GM12878 (cell line): Measurements from ENCODE around the gene PACS2. TPM values are rescaled to one million over a fixed set of nuclear protein-coding genes. Genes with fewer than 3 reads are reported as not detected.

Experiments used
- ATAC-seq: fragments of 200-7000 bp; cut with Tn5 transposase; 3 replicates; pipeline ENCODE4 v1.9.1; 2020; ENCODE audit warnings: mild to moderate bottlenecking, moderate library complexity
- BruUV-seq: library from RNA; stranded (reverse); fragments of 400-500 nt; replicated peaks from 2 replicates; lab custom pipeline; 2021; lab: Mats Ljungman, UMichigan
- CTCF ChIA-PET: fragments of 300-600 bp; sonication (Branson Sonifier 250); formaldehyde crosslinking; extraction: SDS; loops from one replicate; lab custom pipeline; 2021; ENCODE audit warnings: inconsistent platforms; lab: Yijun Ruan, JAX
- POLR2A ChIA-PET: fragments of 350-600 bp; formaldehyde crosslinking; extraction: SDS; loops from one replicate; lab custom pipeline; 2021; ENCODE audit warnings: inconsistent platforms; lab: Charles Lee
- RAD21 ChIA-PET: fragments of 300-600 bp; sonication (Branson Sonifier 250); formaldehyde crosslinking; loops from one replicate; lab custom pipeline; 2023; ENCODE audit warnings: antibody characterized with exemption; ENCODE audit not compliant: unreplicated experiment; lab: Charles Lee
- SMC1A ChIA-PET: fragments of 300-600 bp; sonication (Branson Sonifier 250); formaldehyde crosslinking; loops from one replicate; lab custom pipeline; 2023; ENCODE audit not compliant: unreplicated experiment, uncharacterized antibody; lab: Charles Lee
- DNase-seq: peaks from one replicate; pipeline ENCODE4 v3.0.0-alpha.2; 2011; ENCODE audit warnings: low read depth, low spot score
- FAIRE-seq: peaks from 3 replicates; lab custom pipeline; 2011; peaks lifted over from hg19 to GRCh38; lab: Jason Lieb, UNC
- H2AFZ ChIP-seq: 2 replicates; pipeline ENCODE4 v1.6.0; 2011; ENCODE audit warnings: low read depth, low read length, control low read depth; ENCODE audit not compliant: control insufficient read depth
- H3K27ac ChIP-seq: 2 replicates; pipeline ENCODE4 v1.5.1; 2011; ENCODE audit warnings: control low read depth; ENCODE audit not compliant: control insufficient read depth, insufficient read depth
- H3K27me3 ChIP-seq, 2 experiments: replicated peaks in 1 of 2; 2 replicates each; pipeline versions ENCODE4 v1.6.0 to v1.6.1; 2011; ENCODE audit warnings: low read length in 1 of 2; ENCODE audit not compliant: control insufficient read depth in 2 of 2, insufficient read depth in 2 of 2
- H3K36me3 ChIP-seq, 2 experiments: 2 replicates each; pipeline ENCODE4 v1.5.1; 2011; ENCODE audit warnings: low read length in 1 of 2; ENCODE audit not compliant: control insufficient read depth in 2 of 2, insufficient read depth in 2 of 2
- H3K4me1 ChIP-seq: 2 replicates; pipeline ENCODE4 v1.6.1; 2011; ENCODE audit warnings: mild to moderate bottlenecking, low read length, moderate library complexity, mixed read lengths; ENCODE audit not compliant: control insufficient read depth, insufficient read depth
- H3K4me2 ChIP-seq: 2 replicates; pipeline ENCODE4 v1.6.0; 2011; ENCODE audit warnings: control low read depth; ENCODE audit not compliant: control insufficient read depth, insufficient read depth
- H3K4me3 ChIP-seq: fragments of 200-600 bp; sonication (generic); 2 replicates; pipeline ENCODE4 v1.5.1; 2016
- H3K79me2 ChIP-seq: 2 replicates; pipeline ENCODE4 v1.6.0; 2011; ENCODE audit warnings: low read length; ENCODE audit not compliant: control insufficient read depth, insufficient read depth
- H3K9ac ChIP-seq: 2 replicates; pipeline ENCODE4 v1.8.0; 2011; ENCODE audit warnings: low read length, control low read depth, mixed read lengths; ENCODE audit not compliant: control insufficient read depth, insufficient read depth
- H3K9me3 ChIP-seq: replicated peaks from 3 replicates; pipeline ENCODE4 v1.5.1; 2011; ENCODE audit warnings: mild to moderate bottlenecking, low read length; ENCODE audit not compliant: control insufficient read depth, insufficient read depth
- H4K20me1 ChIP-seq: 2 replicates; pipeline ENCODE4 v1.6.0; 2011; ENCODE audit not compliant: control insufficient read depth, insufficient read depth
- EED ChIP-seq: sonication (generic); IDR thresholded peaks from 2 replicates; pipeline ENCODE4 v1.6.1; 2016; ENCODE audit warnings: antibody characterized with exemption, low read depth
- FOXK2 ChIP-seq: fragments of 450-650 bp; IDR thresholded peaks from 2 replicates; pipeline ENCODE4 v1.6.1; 2017; ENCODE audit warnings: mild to moderate bottlenecking, moderate library complexity
- IRF4 ChIP-seq: IDR thresholded peaks from 2 replicates; pipeline ENCODE4 v1.6.1; 2011; ENCODE audit warnings: low read depth, low read length
- JUNB ChIP-seq: IDR thresholded peaks from 2 replicates; pipeline ENCODE4 v1.6.1; 2016; ENCODE audit warnings: antibody characterized with exemption, mild to moderate bottlenecking
- KAT2A ChIP-seq: conservative IDR thresholded peaks from 2 replicates; pipeline ENCODE4 v1.6.1; 2011; ENCODE audit warnings: low read depth, low read length; ENCODE audit not compliant: control insufficient read depth
- MEF2A ChIP-seq: IDR thresholded peaks from 2 replicates; pipeline ENCODE4 v1.6.1; 2011; ENCODE audit warnings: low read depth, mild to moderate bottlenecking, low read length, moderate library complexity; ENCODE audit not compliant: insufficient read depth
- MXI1 ChIP-seq: fragments of 150-350 bp; IDR thresholded peaks from 2 replicates; pipeline ENCODE4 v1.6.1; 2011; ENCODE audit warnings: low read depth, mild to moderate bottlenecking, inconsistent platforms, low read length, improper control_type of control experiment
- NFYB ChIP-seq: IDR thresholded peaks from 2 replicates; pipeline ENCODE4 v1.6.1; 2011; ENCODE audit warnings: low read depth, mild to moderate bottlenecking, low read length, improper control_type of control experiment, moderate library complexity; ENCODE audit not compliant: insufficient read depth
- NR2C2 ChIP-seq: IDR thresholded peaks from 2 replicates; pipeline ENCODE4 v1.6.1; 2011; ENCODE audit warnings: borderline replicate concordance, low read depth; ENCODE audit not compliant: control insufficient read depth, insufficient read length
- POLR2A ChIP-seq: IDR thresholded peaks from 2 replicates; pipeline ENCODE4 v1.6.1; 2011; ENCODE audit warnings: low read depth, mild to moderate bottlenecking, low read length
- POU2F2 ChIP-seq: IDR thresholded peaks from 3 replicates; pipeline ENCODE4 v1.6.1; 2011; ENCODE audit warnings: low read depth, mild to moderate bottlenecking, low read length, borderline replicate concordance
- RAD51 ChIP-seq: fragments of 450-650 bp; IDR thresholded peaks from 2 replicates; pipeline ENCODE4 v1.6.1; 2016; ENCODE audit warnings: moderate library complexity, mild to moderate bottlenecking, inconsistent platforms
- SIN3A ChIP-seq: IDR thresholded peaks from 2 replicates; pipeline ENCODE4 v1.6.1; 2012; ENCODE audit warnings: low read depth, low read length, improper control_type of control experiment
- SMC3 ChIP-seq: IDR thresholded peaks from 2 replicates; pipeline ENCODE4 v1.6.1; 2011; ENCODE audit warnings: low read length, improper control_type of control experiment, borderline replicate concordance
- STAT3 ChIP-seq: IDR thresholded peaks from 2 replicates; pipeline ENCODE4 v1.6.1; 2011; ENCODE audit warnings: low read depth, low read length, improper control_type of control experiment
- TCF12 ChIP-seq: IDR thresholded peaks from 2 replicates; pipeline ENCODE4 v1.6.1; 2011; ENCODE audit warnings: low read depth, mild to moderate bottlenecking, low read length
- WGBS: methylation state at CpG from one replicate; pipeline ENCODE4 v1.1.6; 2016; ENCODE audit warnings: low lambda C conversion rate; ENCODE audit not compliant: insufficient replicate concordance, insufficient coverage; ENCODE audit errors: missing lambda C conversion rate; 5-methylcytosine and 5-hydroxymethylcytosine counted together
- in situ Hi-C: fragments of 300-500 bp; cut with MboI; formaldehyde crosslinking; loops from 9 replicates; pipeline ENCODE4 v1.14.3; 2018; ENCODE audit warnings: mixed read lengths
- intact Hi-C: fragments of 100-400 bp; cut with micrococcal nuclease; formaldehyde crosslinking; loops from one replicate; pipeline ENCODE4 v1.14.2; 2022; ENCODE audit not compliant: unreplicated experiment
- polyA plus RNA-seq, 11 experiments: library from polyadenylated mRNA; depleted of rRNA in 4 of 11; unstranded in 6 of 11; stranded (reverse) in 5 of 11; fragments of >200 nt; fragmentation: Nextera tagmentation in 4 of 11; fragmentation: Illumina TruSeq in 1 of 11; extraction: Ambion mirVana in 4 of 11; extraction: Trizol in 1 of 11; gene quantifications; 1 replicate in 1 of 11; 2 replicates in 10 of 11; pipeline versions ENCODE4 v1.2.1 to v1.2.3, GENCODE V29; 2011 to 2016; ENCODE audit warnings: inconsistent platforms in 2 of 11, missing spikeins in 2 of 11, low read depth in 1 of 11
- total RNA-seq, 4 experiments: library from RNA; depleted of rRNA in 3 of 4; stranded (reverse); fragments of >200 nt in 3 of 4; fragmentation: Illumina TruSeq in 1 of 4; extraction: Trizol in 1 of 4; gene quantifications; 2 replicates each; pipeline versions ENCODE4 v1.2.1 to v1.2.3, GENCODE V29; 2013 to 2021
- TF ChIP-seq, protein P1 (sequence below): fragments of 450-650 bp; IDR thresholded peaks from 2 replicates; pipeline ENCODE4 v1.6.1; 2014; ENCODE audit warnings: mild to moderate bottlenecking
- TF ChIP-seq, protein P2 (sequence below): fragments of 450-650 bp; IDR thresholded peaks from 2 replicates; pipeline ENCODE4 v1.6.1; 2017; ENCODE audit warnings: mild to moderate bottlenecking, moderate library complexity

Gene PACS2
- total and polyA plus RNA-seq, 10 of the 15 experiments (the other 5 are each of a cell fraction or from before 2014, with no cell fraction given), result 0.21 to 37.3 (median 9.4) TPM

DNA sequence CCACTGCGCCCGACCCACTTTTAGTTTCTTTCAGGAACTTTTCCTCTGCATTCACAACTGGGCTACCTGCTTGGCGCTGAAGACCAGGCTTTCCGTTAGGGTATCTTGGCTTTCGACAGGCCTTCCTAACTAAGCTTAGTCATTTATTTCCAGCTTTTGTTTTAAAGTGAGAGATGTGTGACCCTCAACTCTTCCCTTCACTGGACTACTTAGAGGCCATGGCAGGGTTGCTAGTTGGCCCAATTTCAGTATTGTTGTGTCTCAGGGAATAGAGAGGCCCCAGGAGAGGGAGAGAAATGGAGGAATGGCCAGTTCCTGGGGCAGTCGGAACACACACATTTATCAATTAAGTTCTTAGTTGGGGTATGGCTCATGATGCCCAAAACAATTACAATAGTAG lies 115.5 kb downstream of the PACS2 start:
- no peak overlapping the region for H3K4me2 ChIP-seq

GRCh38 chr14:105430565-105430964 lies 116.0 kb downstream of the PACS2 start:
- 88% methylated on average over 9 of the region's 9 CpGs for WGBS
- Histone ChIP-seq H3K27ac (no peak overlapping the region), H3K36me3 (peaks cover 2 to 4% of the 10 kb centered on the region in 2 experiments; a peak in 3 of 4 replicates), H2AFZ (no peak overlapping the region), H3K9me3 (no peaks in the 10 kb centered on the region; the same call in 2 of the 3 replicates), H3K27me3 (no peaks in the 10 kb centered on the region), H3K4me3 (no peak overlapping the region), H4K20me1 (no peaks in the 10 kb centered on the region; the same call in 1 of the 2 replicates), H3K9ac (no peak overlapping the region), H3K79me2 (peaks cover 32% of the 10 kb centered on the region), H3K4me1 (no peaks in the 10 kb centered on the region; the same call in 1 of the 2 replicates)
- CTCF ChIA-PET, result no interaction called here
- in situ Hi-C loops, result no loop called here
- TSS peak; percentile 14 for BruUV-seq
- no peak for ATAC-seq
- no peak for FAIRE-seq
- intact Hi-C loops, result no loop called here
- DNase-seq, result no peak
- no peak for TF ChIP-seq NFYB
- TF ChIP-seq, protein P1, sequence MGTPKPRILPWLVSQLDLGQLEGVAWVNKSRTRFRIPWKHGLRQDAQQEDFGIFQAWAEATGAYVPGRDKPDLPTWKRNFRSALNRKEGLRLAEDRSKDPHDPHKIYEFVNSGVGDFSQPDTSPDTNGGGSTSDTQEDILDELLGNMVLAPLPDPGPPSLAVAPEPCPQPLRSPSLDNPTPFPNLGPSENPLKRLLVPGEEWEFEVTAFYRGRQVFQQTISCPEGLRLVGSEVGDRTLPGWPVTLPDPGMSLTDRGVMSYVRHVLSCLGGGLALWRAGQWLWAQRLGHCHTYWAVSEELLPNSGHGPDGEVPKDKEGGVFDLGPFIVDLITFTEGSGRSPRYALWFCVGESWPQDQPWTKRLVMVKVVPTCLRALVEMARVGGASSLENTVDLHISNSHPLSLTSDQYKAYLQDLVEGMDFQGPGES, result no peak
- no peak for TF ChIP-seq JUNB
- no peak for TF ChIP-seq RAD51
- TF ChIP-seq, protein P2, sequence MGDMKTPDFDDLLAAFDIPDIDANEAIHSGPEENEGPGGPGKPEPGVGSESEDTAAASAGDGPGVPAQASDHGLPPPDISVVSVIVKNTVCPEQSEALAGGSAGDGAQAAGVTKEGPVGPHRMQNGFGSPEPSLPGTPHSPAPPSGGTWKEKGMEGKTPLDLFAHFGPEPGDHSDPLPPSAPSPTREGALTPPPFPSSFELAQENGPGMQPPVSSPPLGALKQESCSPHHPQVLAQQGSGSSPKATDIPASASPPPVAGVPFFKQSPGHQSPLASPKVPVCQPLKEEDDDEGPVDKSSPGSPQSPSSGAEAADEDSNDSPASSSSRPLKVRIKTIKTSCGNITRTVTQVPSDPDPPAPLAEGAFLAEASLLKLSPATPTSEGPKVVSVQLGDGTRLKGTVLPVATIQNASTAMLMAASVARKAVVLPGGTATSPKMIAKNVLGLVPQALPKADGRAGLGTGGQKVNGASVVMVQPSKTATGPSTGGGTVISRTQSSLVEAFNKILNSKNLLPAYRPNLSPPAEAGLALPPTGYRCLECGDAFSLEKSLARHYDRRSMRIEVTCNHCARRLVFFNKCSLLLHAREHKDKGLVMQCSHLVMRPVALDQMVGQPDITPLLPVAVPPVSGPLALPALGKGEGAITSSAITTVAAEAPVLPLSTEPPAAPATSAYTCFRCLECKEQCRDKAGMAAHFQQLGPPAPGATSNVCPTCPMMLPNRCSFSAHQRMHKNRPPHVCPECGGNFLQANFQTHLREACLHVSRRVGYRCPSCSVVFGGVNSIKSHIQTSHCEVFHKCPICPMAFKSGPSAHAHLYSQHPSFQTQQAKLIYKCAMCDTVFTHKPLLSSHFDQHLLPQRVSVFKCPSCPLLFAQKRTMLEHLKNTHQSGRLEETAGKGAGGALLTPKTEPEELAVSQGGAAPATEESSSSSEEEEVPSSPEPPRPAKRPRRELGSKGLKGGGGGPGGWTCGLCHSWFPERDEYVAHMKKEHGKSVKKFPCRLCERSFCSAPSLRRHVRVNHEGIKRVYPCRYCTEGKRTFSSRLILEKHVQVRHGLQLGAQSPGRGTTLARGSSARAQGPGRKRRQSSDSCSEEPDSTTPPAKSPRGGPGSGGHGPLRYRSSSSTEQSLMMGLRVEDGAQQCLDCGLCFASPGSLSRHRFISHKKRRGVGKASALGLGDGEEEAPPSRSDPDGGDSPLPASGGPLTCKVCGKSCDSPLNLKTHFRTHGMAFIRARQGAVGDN, result no peak
- no peak for TF ChIP-seq KAT2A
- no peak for TF ChIP-seq NR2C2
- no peak for TF ChIP-seq EED
- TF ChIP-seq POLR2A, result no peak
- TF ChIP-seq TCF12, result no peak
- TF ChIP-seq, all 136 proteins: peak for 0
- SMC1A ChIA-PET, result no interaction called here
- POLR2A ChIA-PET, result no interaction called here
- RAD21 ChIA-PET, result no interaction called here
- H3K4me2 ChIP-seq, result no peak overlapping the region

More for the DNA sequence above, 115.5 kb downstream of the PACS2 start:
- SMC1A ChIA-PET, result no interaction called here
- ATAC-seq (no peak), DNase-seq (no peak), FAIRE-seq (no peak)
- WGBS, result 99% methylated on average over 6 of the region's 6 CpGs
- TF ChIP-seq SIN3A, result no peak
- no peak for TF ChIP-seq IRF4
- TF ChIP-seq MXI1, result no peak
- TF ChIP-seq SMC3, result no peak
- no peak for TF ChIP-seq POU2F2
- no peak for TF ChIP-seq MEF2A
- TF ChIP-seq FOXK2, result no peak
- TF ChIP-seq STAT3, result no peak
- no TSS peak for BruUV-seq
- H3K36me3 ChIP-seq, result peaks cover 2 to 4% of the 10 kb centered on the region in 2 experiments; a peak in 3 of 4 replicates
- RAD21 ChIA-PET, result no interaction called here
- H3K27ac ChIP-seq, result no peak overlapping the region
- no peak overlapping the region for H3K9ac ChIP-seq
- no peaks in the 10 kb centered on the region for H3K27me3 ChIP-seq
- CTCF ChIA-PET, result no interaction called here
- H4K20me1 ChIP-seq, result no peaks in the 10 kb centered on the region; the same call in 1 of the 2 replicates
- peaks cover 32% of the 10 kb centered on the region for H3K79me2 ChIP-seq
- H3K4me3 ChIP-seq, result no peak overlapping the region
- in situ Hi-C loops, result no loop called here
- H2AFZ ChIP-seq, result no peak overlapping the region
- POLR2A ChIA-PET, result no interaction called here
- no peaks in the 10 kb centered on the region; the same call in 1 of the 2 replicates for H3K4me1 ChIP-seq
- intact Hi-C loops, result no loop called here
- H3K9me3 ChIP-seq, result no peaks in the 10 kb centered on the region; the same call in 2 of the 3 replicates
